Measurements from ENCODE around the gene G3BP2. TPM values are rescaled to one million over a fixed set of nuclear protein-coding genes. Genes with fewer than 3 reads are reported as not detected.

G3BP2 gene
- total and polyA plus RNA-seq, 2 of the 13 experiments (the other 11 are each of a cell fraction or from before 2014, with no cell fraction given): 51.7 to 179 TPM

DNA sequence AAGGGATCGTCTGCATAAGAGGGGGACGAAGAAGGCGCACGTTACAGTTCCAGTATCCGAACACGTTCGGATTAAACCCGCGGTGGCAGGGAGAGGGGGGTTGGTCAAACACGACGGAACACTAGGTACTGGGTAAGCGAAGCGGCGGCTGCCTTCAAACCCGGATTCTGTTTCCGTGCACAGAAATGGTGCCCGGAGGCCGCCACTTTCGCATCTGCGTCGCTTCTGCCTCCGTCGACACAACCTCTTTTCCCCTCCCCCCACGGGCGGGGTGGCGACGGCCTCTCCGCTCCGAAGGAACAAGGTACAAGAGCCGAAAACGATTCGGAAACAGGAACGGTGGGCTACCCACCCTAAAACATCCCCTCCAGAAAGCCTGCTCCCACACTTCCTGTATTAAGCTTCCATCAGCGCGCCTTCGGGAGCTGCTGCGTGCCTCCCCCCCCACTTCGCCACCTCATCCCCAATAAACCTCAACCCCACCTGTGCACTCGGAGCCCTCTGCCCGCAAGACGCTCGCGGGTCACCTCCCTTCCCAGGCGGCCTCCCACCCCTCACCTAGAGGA lies 667 bp downstream of the G3BP2 start (continued):
- TF ChIP-seq, protein P1, sequence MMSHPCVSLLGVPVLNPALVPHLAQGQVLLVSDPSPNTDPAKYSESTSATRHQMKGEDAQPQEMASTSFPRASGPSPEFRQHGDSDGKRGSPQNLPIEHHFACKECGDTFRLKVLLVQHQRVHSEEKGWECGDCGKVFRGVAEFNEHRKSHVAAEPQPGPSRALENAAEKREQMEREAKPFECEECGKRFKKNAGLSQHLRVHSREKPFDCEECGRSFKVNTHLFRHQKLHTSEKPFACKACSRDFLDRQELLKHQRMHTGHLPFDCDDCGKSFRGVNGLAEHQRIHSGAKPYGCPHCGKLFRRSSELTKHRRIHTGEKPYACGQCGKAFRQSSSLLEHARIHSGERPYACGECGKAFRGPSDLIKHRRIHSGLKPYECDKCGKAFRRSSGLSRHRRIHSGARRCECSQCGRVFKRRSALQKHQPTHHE (CRISPR knock-in tag; IDR thresholded peaks at IDR 0.05; ENCODE audit: borderline replicate concordance): peak; percentile 16; the same call in 1 of the 2 replicates
- TF ChIP-seq U2AF1 (optimal IDR thresholded peaks at IDR 0.05; ENCODE audit: low read depth, low read length): no peak
- TF ChIP-seq, protein P2, sequence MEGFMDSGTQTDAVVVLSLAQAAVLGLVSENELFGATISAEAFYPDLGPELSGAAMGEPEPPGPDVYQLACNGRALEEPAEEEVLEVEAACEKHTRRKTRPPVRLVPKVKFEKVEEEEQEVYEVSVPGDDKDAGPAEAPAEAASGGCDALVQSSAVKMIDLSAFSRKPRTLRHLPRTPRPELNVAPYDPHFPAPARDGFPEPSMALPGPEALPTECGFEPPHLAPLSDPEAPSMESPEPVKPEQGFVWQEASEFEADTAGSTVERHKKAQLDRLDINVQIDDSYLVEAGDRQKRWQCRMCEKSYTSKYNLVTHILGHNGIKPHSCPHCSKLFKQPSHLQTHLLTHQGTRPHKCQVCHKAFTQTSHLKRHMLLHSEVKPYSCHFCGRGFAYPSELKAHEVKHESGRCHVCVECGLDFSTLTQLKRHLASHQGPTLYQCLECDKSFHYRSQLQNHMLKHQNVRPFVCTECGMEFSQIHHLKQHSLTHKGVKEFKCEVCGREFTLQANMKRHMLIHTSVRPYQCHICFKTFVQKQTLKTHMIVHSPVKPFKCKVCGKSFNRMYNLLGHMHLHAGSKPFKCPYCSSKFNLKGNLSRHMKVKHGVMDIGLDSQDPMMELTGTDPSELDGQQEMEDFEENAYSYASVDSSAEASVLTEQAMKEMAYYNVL (CRISPR knock-in tag; IDR thresholded peaks at IDR 0.05; ENCODE audit: borderline replicate concordance): no peak
- peak; percentile 7; the same call in 1 of the 2 replicates for TF ChIP-seq ZBTB7B (CRISPR knock-in tag; IDR thresholded peaks at IDR 0.05)
- 0 out of 2 replicates have a peak, but pooled peaks have one; percentile 43 for TF ChIP-seq TOPORS (CRISPR knock-in tag; IDR thresholded peaks at IDR 0.05)
- no peak for TF ChIP-seq ZNF747 (CRISPR knock-in tag; IDR thresholded peaks at IDR 0.05; ENCODE audit: borderline replicate concordance)
- TF ChIP-seq ZNF292 (CRISPR knock-in tag; IDR thresholded peaks at IDR 0.05; ENCODE audit: borderline replicate concordance, low read depth): peak; percentile 18; the same call in 1 of the 2 replicates
- no peak for TF ChIP-seq GRHL1 (CRISPR knock-in tag; conservative IDR thresholded peaks at IDR 0.05)
- TF ChIP-seq HOXA7 (CRISPR knock-in tag; IDR thresholded peaks at IDR 0.05): peak; percentile 80; the same call in 1 of the 2 replicates
- peak; percentile 17 for TF ChIP-seq ZNF407 (CRISPR knock-in tag; IDR thresholded peaks at IDR 0.05; ENCODE audit: not compliant biosample characterization)
- TF ChIP-seq CCDC6 (CRISPR knock-in tag; IDR thresholded peaks at IDR 0.05): peak; percentile 36; the same call in 1 of the 2 replicates
- TF ChIP-seq, protein P3, sequence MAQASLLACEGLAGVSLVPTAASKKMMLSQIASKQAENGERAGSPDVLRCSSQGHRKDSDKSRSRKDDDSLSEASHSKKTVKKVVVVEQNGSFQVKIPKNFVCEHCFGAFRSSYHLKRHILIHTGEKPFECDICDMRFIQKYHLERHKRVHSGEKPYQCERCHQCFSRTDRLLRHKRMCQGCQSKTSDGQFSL (CRISPR knock-in tag; IDR thresholded peaks at IDR 0.05): peak; percentile 93
- peak; percentile 58; the same call in 1 of the 2 replicates for TF ChIP-seq KMT2A (CRISPR knock-in tag; IDR thresholded peaks at IDR 0.05)
- TF ChIP-seq SALL1 (CRISPR knock-in tag; IDR thresholded peaks at IDR 0.05): peak; percentile 48; the same call in 1 of the 2 replicates
- TF ChIP-seq THAP11 (CRISPR knock-in tag; IDR thresholded peaks at IDR 0.05): 0 out of 2 replicates have a peak, but pooled peaks have one; percentile 3

Data from HepG2 (cell line).